Epidermal melanocyte (primary cell): ENCODE measurements around the gene FBLN1.
"Not testable (repeated sequence)": the region's sequence is repeated elsewhere in the genome, so short reads cannot be mapped to it uniquely, and the experiment has no call there.

Source experiments
- DNase-seq: peaks from one replicate; pipeline ENCODE4 v3.0.0; 2011; ENCODE audit warnings: low spot score; ENCODE audit not compliant: insufficient read length

The FBLN1 gene

DNA sequence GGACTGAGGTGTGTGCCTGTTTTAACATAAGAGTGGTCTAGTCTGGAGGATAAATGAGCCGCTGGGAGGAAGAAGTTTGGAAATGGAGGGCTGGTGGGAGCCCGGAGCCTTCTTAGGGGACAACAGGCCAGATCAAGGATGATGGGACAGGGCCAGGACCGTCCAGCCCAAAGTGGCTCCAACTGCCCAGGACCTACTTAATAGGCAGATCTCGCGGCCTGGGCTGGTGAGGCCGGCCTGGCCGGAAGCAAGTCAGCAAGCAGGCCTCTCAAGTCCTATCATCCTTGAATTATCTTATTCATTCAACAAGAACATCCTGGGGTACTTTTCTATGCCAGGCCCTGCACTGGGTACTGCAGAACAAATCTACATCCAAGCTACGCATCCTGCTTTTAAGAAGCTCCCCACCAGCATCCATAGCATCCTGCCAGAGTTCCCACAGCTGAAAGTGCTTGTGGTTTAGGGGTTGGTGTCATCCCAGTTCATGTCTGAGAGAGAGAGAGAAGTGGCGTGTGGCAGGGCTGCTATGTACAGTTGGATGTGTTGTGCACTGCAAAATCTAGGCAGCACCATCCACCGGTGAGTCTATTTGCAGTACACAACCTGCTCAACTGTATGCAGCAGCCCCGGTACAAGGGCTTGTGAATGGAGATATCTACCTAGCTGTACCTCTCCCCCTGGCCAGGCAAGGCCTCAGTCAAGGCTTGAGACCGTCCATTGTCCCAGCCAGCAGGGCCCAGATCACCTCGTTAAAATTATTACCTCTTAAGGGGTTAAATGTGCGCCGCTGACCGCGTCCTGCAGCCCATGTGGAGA, 82.1 kb downstream of the FBLN1 start:
- DNase-seq: no peak

GRCh38 chr22:45585437-45585755, 82.7 kb downstream of the FBLN1 start:
- no peak for DNase-seq

GRCh38 chr22:45585946-45586540, 83.4 kb downstream of the FBLN1 start:
- DNase-seq: no peak

GRCh38 chr22:45586651-45587405, 84.1 kb downstream of the FBLN1 start:
- DNase-seq: no peak

DNA sequence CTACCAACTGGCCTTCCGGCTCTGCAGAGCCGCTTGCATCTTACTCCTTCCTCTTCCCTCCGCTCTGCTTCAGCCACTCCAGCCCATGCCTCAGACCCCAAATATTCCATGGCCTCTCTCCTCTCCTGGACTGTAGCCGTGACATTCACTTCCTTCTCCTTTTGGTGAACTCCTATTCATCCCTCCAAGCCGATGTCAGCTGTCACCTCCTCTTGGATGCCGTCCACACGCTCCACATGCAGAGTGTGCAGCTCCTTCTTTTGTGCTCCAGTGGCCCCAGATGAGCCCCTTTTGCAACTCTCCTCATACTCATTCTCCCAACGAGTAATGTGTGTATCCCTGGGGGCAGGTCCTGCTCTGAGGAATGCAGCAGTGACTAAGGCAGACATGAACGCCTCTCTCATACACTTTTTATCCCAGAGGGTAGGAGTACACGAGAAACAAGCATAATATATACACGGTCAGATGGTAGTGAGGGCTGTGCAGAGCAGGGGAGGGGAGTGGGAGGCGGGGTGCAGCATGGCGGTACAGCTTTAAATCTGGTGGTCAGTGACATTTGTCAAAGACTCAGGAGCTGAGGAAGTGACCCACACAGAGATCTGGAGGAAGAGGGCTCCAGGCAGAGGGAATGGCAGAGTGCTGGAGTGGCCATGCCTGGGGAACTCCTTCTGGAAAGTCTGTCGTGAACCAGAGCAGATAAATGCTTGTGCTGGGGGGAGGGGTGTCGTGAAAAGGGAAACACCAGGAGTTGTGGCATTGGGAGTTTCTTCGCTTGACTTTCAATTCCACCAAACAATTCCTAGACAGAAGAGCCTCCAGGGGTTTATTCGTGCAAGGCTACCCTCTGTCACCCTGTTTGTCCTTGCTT, 85.2 kb downstream of the FBLN1 start:
- DNase-seq: no peak

DNA sequence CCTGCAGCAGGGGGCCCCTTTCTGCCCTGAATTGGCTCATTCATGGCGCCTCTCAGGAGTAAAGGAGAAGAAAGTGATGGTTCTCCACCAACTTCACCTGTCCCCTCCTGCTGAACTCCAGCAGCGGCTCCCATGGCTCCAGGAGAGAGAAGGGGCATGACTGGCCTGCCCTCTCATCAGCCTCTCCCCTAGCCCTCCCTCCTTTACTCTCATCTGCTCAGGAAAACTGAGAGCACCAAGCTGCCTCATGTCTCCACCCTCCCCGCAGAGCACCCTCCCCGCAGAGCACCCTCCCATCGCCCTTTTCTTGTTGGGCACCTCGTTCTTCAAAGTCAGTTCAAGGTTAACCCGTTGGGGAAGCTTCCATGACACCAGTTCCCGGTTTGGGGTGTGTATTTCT, 86.9 kb downstream of the FBLN1 start:
- DNase-seq: no peak

- no peak for DNase-seq
These were observed 87.6 kb downstream of the FBLN1 start for GRCh38 chr22:45590262-45590661.

DNA sequence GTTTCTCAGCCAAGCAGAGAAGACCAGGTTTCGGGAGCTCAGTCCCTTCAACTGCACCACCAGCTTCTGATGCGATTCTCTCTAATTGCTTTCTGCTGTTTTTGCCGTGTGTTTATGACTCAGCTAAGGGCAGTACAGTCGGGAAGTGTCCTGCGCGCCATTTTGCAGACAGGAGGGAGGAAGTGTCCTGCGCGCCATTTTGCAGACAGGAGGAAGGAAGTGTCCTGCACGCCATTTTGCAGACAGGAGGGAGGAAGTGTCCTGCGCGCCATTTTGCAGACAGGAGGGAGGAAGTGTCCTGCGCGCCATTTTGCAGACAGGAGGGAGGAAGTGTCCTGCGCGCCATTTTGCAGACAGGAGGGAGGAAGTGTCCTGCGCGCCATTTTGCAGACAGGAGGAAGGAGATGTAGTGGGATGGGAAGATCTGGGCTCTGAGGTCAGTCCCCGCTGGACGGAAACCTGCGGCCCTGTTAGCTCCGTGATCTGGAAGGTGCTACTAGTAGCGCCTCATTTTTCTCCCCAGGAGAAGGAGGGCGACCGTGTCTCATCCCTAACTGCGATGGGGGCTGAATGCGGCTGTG, 89.0 kb downstream of the FBLN1 start:
- DNase-seq: not testable (repeated sequence)

GRCh38 chr22:45594123-45594941, 91.6 kb downstream of the FBLN1 start:
- no peak for DNase-seq

DNA sequence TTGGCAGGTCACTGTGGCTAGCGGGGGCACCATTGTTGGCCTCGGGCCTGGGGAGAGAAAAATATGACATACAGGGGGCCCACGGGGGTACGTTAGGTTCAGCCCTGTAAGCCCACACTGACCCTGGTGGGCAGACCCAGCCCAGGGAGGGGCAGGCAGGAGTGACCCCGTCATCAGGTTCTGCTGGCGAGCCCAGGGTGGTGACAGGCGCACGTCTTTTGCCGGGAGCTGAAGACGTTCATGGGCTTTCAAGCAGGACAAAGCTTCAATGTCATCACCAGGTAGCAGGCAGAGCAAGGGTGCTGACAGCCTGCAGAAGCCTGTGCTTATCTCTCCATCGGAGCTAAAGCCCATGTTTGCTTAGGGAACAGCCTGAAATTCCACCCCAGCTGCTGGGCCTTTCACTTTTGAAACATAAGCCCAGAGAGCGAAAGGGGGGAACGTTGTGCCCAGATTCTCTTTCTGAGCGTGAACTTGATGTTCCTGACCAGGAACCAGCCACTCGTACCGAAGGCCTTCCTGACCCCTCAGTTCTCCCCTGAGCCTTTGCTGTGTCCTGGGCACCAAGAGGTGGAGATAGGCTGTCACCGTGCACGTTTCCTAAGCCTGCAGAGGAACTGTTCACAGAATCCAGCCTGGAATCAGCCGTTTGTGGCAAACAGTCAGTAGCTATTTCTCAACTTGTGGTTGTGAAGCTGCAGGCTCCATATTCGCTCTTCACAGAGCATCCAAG, 94.9 kb downstream of the FBLN1 start:
- no peak for DNase-seq

- no peak for DNase-seq
These were observed 96.0 kb downstream of the FBLN1 start for GRCh38 chr22:45598596-45599217.

DNA sequence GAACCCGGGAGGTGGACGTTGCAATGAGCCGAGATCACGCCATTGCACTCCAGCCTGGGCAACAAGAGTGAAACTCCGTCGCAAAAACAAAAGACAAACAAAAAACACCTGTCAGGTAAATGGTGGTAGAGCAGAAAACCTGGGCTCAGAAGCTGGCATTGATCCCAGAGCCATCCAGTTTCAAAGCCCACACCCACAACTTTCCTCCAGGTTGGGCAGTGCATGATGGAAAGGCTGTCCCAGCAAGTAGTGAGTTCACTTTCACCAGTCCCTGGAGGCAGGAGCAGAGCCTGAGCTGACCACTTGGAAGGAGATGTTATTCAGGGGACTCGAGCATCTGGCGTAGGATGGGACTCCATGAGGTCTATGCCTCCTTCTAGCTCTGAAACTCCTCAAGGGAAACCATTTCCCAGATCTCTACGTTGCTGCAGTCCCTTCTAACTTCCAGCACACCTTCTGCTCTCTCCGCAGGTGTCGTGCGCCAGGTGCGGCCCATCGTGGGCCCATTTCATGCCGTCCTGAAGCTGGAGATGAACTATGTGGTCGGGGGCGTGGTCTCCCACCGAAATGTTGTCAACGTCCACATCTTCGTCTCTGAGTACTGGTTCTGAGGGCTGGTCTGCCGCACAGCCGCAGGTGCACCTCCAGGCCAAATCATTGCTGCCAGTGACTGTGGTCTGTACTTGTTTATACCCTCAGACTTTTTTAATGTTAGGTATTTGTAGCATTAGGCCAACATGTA, 97.3 kb downstream of the FBLN1 start:
- DNase-seq: no peak

DNA sequence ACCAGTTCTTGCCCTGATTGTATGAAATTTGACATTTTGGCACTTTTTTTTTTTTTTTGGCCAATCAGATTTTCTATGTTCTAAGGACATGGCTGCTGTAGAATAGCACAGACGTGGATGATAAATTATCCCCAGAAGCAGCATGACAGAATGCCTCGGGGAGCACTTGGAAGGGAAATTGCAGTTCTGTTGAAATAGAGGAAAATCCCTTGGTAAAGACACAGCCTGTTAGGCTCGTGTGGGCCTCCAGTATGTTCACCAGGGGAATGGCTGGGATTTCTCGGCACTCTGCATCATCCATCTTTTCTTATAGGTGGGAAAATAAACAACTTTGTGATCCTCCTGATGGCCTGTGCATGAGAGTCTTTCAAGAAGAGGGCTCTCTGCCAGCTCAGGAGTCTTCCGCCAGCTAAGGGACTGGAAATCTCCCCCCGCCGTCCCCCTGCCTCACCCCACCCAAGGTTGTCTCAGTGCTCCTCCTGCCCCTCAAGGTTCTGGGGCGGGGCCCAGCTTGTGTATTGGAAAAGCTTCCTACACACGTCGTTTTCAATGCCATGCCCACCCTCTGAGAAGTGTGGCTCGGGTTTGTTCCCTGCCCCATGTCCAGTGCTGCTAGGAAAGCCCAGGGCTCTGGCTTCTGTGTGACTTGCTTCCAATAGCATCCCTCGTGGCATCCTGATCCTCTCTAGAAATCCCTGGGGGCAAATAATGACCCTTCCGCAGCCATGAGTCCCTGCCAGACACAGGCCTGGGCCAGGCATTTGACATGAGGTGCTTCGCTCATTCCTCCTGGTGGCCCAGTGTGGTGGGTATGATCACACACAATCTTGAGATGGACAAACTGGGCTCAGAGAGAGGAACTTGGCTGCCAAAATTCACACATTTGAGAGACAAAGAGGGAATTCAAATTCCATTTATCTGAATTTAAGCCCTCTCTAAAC, 98.4 kb downstream of the FBLN1 start:
- no peak for DNase-seq

- DNase-seq: no peak
These were observed 99.5 kb downstream of the FBLN1 start for GRCh38 chr22:45602004-45602733.

DNA sequence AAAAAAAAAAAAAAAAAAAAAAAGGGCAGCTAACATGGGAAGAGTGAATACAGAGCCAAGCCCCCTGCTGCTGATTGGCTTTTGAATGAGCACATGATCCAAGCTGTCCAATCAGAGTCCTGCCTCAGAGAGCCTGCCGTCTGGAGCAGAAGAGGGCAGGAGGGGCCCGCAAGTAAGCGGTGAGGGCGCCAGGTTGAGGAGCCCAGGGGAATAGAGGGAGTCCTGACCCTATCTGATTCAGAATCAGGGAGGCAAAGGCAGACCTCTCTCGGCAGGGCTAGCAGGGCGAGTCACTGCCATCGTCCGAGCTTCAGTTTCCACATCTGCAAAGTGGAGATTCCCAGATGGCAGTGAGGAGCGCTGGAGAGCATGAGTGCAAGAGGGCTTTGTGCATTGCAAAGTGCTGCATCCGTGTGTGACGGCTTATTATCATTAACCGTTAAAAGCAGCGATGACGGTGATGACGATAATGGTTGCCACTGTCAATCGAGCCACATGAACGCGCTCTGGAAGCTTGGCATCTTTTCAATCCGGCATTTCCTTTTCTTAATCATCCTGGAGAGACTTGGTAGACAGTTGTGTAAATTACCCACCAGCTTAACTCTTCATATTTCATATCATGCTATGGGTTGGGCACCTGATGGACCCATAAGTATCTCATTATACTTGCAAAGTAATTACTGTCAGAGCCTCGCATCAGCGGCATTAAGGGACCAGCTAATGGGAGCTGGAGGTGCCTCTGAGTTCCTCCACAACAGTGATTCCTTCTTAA, 100.3 kb downstream of the FBLN1 start:
- DNase-seq: no peak

- DNase-seq: no peak
These were observed 100.9 kb downstream of the FBLN1 start for GRCh38 chr22:45603619-45604018.
